ENCODE measurements around the gene BMPR2. TPM values are rescaled to one million over a fixed set of nuclear protein-coding genes. Genes with fewer than 3 reads are reported as not detected.
A peak's percentile ranks its signal among the peaks of the same experiment; 100 is the strongest.

The BMPR2 gene
- total RNA-seq, 1 experiment from 2014 or later = 11.4 TPM

GRCh38 chr2:202605174-202605573, 229.0 kb downstream of the BMPR2 start:
- DNase-seq (ENCODE audit: low read depth, low spot score) = no peak
- in situ Hi-C loops (cut with HindIII; ENCODE audit: low pct_unique_long_range_greater_than_20kb, low sequenced_read_pairs) = no loop called here

GRCh38 chr2:202608142-202608852, 232.2 kb downstream of the BMPR2 start:
- in situ Hi-C loops (cut with HindIII; ENCODE audit: low pct_unique_long_range_greater_than_20kb, low sequenced_read_pairs) = no loop called here
- no peak for DNase-seq (ENCODE audit: low read depth, low spot score)

DNA sequence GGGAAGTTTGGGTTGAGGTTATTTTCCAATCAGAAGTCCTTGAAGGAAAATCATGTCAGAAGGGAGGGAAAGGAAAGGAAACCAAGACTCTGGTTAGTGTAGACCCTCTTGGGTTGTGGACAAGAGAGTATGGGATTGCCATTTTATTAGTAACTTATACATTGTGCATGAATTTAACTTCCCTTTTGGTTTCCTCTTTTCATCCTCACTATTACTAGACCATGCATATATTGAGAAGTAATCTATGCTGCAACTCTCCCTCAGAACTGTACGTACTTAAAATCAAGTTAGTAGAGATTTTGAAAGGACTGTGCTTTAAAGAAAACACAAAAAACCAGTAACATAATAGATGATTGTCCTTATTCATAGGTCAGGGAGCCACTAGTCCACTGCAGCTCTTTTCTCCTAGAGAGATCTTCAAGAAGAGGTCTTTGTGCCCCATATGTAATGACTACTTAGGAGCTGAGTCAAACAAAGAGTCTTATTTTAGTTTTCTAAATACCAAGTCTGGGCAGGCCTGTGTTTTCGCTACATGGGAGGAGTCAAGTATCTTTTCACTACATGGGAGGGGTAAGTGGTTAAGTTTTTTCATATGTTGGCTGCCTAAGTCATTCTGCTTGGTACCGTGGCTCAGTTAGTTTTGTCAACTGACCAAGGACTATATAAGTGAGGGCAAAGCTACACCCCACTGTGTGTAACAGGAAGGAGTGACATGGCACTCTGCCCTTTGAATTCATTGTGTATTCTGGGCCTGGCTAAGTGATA, 233.4 kb downstream of the BMPR2 start:
- peak; percentile 91 for DNase-seq (ENCODE audit: low read depth, low spot score)
- in situ Hi-C loops (cut with HindIII; ENCODE audit: low pct_unique_long_range_greater_than_20kb, low sequenced_read_pairs) = no loop called here

DNA sequence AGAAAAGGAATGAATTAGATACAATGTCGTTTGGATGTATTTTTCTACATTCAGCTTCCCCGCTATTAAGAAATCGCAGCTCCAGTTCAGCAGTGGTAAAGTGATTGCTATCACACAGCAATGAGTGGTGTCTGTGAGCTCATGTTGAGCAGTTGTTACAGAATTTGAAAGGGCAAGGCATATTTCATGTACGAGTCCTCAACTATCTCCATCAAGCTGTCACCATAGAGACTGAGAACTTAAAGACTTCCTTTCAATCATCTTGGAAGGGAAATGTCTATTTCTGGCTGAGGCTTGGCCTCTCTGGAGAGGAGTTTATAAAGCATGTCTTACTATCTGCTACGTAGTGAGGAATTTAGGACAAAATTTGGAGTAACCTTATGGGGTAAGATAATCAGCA, 234.3 kb downstream of the BMPR2 start:
- DNase-seq (ENCODE audit: low read depth, low spot score) = no peak
- in situ Hi-C loops (cut with HindIII; ENCODE audit: low pct_unique_long_range_greater_than_20kb, low sequenced_read_pairs) = no loop called here

DNA sequence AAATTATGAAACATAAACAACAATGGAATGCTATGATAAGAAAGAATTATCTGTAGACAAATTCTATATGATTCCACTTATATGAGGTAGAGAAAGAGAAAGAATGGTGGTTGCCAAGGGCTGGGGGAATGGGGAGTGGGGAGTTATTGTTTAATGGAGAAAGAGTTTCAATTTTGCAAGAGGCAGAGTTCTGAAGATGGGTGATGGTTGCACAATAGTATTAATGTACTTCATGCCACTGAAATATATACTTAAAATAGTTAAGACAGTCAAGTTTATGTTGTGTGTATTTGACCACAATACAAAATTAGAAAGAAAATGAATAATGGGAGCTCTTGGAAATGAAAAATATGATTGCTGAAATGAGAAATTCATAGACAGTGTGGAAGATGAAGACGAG, 236.0 kb downstream of the BMPR2 start:
- no peak for DNase-seq (ENCODE audit: low read depth, low spot score)
- in situ Hi-C loops (cut with HindIII; ENCODE audit: low pct_unique_long_range_greater_than_20kb, low sequenced_read_pairs) = no loop called here

- in situ Hi-C loops (cut with HindIII; ENCODE audit: low pct_unique_long_range_greater_than_20kb, low sequenced_read_pairs) = no loop called here
- DNase-seq (ENCODE audit: low read depth, low spot score) = no peak
Observed at GRCh38 chr2:202613479-202613878, 237.4 kb downstream of the BMPR2 start.

Small RNAs within 50 kb of the gene (small RNA-seq; reads per million reads assigned to genes)
- 0 reads per million in 2 experiments for gene MTND4LP17
- gene RN7SL753P = 0 reads per million in 2 experiments

Other genes with a start within 250 kb of the BMPR2 start
- 133 and 145 TPM in 2 replicates for gene SUMO1, start 137.7 kb upstream of the BMPR2 start, total RNA-seq (2014; rRNA removed; shearing (Covaris generic))
- gene NOP58, start 110.6 kb upstream of the BMPR2 start, total RNA-seq (2014; rRNA removed; shearing (Covaris generic)) = 91.2 and 97.3 TPM in 2 replicates